ENCODE data around the gene EGFL6.

GRCh38 chrX:13587786-13588477 lies 18.5 kb downstream of the EGFL6 start:
- TF ChIP-seq SMC3 (conservative IDR thresholded peaks at IDR 0.05; ENCODE audit: poor library complexity) (no peak), CTCF (IDR thresholded peaks at IDR 0.05; ENCODE audit: poor library complexity, severe bottlenecking) (no peak), EZH2 (IDR thresholded peaks at IDR 0.05; ENCODE audit: borderline replicate concordance, insufficient read depth, low read length, poor library complexity, severe bottlenecking) (no peak), EP300 (conservative IDR thresholded peaks at IDR 0.05; ENCODE audit: poor library complexity, severe bottlenecking) (no peak), MXI1 (conservative IDR thresholded peaks at IDR 0.05; ENCODE audit: poor library complexity, severe bottlenecking) (no peak), TAF1 (IDR thresholded peaks at IDR 0.05; ENCODE audit: low read depth) (no peak)
